HG02798 (cell line): ENCODE results near the gene FHL2.
"Not testable (repeated sequence)": the region's sequence is repeated elsewhere in the genome, so short reads cannot be mapped to it uniquely, and the experiment has no call there.

Experiments
- ATAC-seq: cut with Tn5 transposase; IDR thresholded peaks from one replicate; pipeline ENCODE4 v1.9.1; 2021; ENCODE audit warnings: mild to moderate bottlenecking; ENCODE audit not compliant: unreplicated experiment, poor library complexity

FHL2 gene

DNA sequence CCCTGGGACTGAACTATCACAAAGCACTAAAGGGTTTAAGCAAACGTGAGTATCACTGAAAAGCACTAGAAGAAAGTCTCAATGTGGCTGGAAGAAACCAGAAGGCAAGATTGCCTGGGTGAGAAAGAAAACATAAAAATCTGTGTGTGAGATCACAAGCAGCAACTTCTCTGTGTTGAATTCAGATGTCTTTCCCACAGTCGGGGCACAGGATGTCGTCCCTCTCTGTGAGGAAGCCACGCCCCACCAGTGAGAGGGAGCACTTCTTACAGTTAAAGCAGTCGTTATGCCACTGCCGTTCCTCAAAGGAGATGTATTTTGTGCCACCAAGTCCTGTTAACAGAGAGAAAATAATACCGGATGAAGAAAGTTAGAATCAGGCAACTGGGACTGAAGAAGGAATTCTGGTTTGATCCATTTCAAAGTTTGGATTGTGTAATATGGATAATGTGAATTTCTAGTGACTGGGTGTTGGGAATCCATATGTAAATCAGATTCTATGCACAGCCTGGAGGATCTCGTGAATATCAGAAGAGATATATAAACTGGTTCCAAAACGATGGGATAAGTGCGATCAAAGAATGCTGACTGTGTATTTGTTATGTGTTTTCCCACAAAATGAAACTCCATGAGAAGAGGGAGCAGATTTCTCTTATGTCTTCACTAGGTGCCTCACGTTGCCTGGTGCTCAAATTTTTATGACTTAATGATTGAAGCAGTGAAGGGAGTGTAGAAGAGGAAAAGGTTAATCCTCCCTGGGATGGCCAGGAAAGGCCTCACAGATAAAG, 37.6 kb downstream of the FHL2 start:
- ATAC-seq = no peak

DNA sequence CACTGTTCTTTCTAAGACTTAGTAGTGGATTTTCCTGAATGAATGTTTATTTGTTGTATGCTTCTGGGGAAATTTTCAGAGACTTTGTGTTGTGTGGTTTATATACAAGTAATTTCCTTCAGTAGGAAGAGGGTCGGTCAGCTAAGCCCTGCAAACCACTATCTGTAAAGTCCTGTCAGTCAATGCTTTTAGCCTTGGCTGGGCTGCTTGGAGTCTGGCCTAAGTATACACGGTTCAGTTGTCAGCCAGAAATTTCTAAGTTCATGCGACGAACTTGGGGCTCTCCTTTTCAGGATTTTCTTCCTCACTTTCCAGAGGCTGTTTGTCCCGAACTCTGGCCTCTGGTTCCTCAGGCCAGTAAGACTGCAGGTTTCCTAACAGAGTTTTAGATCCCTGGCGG, 40.3 kb downstream of the FHL2 start:
- ATAC-seq = no peak

DNA sequence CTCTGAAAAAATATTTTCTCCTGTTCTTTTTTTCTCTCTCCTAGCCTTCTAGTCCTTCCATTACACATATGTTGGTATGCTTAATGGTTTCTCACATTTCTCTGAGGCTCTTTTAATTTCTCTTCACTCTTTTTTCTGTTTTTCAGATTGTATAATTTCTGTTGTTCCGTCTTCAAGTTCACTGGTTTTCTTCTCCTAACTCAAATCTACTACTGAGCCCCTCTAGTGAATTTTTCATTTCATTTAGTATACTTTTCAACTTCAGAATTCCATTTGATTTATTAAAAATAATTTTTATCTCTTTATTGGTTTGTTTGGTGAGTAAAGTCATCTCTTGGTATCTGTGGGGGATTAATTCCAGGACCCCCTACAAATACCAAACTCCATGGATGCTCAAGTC, 41.7 kb downstream of the FHL2 start:
- ATAC-seq = no peak

DNA sequence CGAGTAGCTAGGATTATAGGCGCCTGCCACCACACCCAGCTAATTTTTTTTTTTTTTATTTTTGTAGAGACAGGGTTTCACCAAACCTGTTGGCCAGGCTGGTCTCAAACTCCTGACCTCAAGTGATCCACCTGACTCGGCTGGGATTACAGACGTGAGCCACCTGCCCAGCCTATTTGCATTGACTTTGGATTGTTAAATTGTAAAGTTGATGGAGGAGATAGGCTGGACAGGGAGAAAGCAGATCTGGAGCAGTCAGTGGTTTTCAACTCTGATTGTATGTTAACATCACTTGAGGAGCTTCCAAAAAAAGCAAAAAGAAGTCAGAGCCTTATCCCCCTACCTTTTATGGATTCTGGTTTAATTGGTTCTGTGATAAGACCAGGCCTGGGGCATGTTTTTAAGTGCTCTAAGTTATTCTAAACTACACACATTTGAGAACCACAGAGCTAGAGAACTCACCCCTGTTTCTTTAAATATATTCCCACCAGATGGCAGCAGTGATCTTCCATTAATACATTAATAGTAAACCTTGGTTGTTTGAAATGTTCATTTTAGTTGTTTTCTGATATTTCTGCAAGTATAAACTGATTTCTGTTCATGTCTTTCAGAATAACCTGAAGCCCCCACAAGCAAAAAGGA, 54.0 kb downstream of the FHL2 start:
- ATAC-seq = no peak

DNA sequence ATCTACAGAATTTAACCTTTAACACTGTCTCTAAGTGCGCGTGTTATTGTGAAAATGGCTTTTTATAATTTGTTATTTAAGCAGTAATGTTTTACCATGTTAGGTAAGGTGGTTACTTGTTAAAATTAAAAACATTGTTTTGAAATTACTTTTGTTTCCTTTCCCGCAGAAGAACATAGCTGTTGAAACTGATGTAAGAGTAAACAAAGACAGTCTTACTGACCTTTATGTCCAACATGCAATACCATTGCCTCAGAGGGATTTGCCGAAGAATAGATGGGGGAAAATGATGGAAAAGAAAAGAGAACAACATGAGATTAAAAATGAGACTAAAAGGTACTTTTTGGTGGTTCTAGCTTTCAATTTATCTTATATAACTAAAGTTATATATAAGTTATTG, 59.4 kb downstream of the FHL2 start:
- ATAC-seq = no peak

DNA sequence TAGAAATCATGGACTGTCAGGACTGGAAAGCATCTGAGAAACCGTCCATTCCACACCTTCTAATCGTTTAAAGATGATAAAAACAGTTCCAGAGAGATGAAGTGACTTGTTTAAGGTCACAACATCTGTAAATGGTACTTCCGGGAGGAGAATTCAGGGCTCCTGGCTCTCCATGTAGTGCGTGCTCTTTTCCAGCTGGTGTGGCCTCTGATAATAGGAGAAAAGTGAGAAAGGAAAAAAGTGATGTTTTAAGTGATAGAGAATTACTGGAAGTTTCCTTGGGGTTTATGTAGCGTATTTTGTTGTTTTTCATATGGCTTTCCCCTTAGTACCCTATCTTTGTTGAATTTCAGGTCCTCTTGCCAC, 60.8 kb downstream of the FHL2 start:
- ATAC-seq = peak; percentile 10

DNA sequence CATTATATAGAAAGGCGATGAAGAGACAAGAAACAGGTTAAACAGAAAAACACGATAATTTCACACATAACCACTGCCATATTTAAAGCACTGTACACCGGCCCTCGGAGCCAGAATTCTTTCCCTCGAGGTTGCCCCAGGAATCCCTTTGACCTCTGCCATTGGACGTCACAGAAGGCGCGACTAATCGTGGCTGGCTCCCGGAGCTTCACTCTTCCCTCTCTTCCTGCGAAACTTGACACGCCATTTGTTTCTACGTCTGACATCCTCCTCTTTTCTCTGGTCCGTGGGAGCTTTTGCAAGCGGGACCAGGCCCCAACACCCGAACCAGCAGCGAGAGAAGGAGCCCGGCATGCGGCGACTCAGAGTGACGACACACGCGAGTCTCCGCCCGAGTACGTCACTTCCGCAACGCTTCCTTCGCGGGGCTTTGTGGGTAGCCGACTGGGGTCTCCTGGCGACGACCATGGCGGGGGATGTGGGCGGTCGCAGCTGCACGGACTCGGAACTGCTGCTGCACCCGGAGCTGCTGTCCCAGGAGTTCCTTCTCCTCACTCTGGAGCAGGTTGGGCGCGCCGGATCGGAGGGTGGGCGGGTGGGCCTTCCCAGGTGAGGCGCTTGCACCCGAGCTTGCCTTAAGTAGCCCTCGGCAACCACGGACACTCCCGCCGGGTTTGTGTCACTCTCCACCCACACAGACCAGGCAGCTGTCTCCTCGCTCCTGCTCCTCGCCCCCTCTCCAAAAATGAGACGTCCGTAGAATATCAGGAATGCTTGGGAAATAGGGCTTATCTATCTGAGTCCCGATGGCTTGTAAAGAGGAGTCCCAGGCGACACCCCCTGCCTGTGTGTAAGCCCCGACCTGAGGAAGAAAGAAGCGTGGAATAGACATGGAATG, 61.5 kb downstream of the FHL2 start, which contains the start of gene C2orf49:
Gene C2orf49 (plus strand): TSS at position 419 of the 898 bp plus-strand sequence. CDS start 48 bp downstream, at position 467.
- ATAC-seq = peak; percentile 95

DNA sequence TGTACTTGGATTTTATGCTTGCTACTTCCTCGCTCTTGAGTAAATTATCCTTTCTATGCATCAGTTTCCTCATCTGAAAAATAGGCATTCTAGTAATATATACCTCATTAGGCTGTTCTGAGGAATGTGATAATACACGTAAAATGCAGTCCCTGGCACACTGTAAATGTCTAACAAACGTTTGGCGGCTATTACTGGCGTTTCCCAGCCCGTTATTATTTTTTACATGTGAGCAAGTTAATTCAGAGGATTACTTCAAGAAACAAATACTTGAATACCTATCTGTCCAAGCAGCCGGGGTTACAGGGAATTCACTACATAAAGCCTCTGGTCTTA, 62.1 kb downstream of the FHL2 start:
- no peak for ATAC-seq

DNA sequence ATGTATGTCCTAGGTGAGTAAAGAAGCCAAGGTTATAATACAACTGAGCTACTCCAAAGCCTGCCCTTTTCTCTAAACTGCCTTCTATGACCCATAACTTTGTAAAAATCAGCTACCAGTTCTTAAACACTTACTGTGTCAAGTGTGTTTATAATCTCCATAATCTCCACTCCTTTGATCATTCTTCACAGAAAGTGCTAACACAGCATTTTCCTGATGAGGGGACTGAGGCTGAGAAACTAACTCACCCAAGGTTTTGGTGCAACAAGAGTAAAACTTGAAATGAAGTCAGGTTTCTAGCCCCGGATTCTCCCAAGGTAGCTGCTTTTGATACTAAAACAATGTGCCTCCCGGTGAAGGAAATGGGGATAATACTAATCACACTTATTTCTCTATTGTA, 63.4 kb downstream of the FHL2 start:
- no peak for ATAC-seq

DNA sequence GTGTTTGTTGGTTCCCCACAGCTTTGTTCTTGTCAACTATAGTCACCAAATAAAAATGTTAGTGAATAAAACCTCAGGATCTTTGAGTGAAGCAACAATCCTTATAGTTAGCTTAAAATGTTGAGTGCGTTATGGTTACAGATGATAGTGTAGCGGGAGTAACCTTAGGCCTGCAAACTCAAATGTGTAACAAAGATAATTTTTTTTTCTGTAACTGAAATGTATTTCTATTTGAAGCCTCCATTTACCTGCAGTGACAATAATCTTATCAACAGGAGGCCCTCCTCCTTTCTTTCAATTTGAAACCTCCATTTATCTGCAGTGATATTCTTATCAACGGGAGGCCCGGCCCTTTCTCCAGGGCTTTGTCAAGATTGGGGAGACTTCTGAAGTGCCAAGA, 64.6 kb downstream of the FHL2 start:
- ATAC-seq = no peak

DNA sequence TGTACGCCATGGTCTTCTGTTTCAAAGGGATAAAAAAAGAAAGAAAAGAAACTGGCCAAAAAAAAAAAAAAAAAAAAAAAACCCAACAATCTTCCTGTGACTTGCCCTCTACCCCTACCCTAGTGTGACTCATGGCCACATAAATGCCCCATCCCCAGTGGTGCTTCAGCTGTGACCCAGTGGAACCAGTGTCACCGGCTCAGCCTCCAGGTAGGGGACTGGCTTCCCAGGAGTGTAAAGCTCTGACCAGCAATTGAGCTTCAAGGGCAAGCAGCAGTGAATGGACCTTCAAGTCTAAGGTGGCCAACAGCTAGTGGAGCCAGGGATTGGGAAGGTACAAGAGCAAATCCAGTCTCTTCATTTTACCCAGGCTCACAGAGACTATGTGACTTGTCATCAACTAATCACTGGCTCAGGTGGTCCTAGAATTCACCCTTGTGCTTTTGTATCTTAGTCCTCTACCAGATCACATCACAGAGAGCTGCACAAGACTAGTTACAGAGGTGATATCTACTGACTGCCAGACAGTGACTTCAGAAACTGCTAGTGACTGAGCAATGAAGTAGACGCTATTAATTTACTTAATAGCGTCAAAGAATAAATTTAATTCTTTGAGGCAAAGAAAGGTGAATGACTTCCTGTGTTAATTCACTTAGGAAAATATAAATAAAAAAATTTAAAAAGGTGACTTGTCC, 68.0 kb downstream of the FHL2 start:
- no peak for ATAC-seq

DNA sequence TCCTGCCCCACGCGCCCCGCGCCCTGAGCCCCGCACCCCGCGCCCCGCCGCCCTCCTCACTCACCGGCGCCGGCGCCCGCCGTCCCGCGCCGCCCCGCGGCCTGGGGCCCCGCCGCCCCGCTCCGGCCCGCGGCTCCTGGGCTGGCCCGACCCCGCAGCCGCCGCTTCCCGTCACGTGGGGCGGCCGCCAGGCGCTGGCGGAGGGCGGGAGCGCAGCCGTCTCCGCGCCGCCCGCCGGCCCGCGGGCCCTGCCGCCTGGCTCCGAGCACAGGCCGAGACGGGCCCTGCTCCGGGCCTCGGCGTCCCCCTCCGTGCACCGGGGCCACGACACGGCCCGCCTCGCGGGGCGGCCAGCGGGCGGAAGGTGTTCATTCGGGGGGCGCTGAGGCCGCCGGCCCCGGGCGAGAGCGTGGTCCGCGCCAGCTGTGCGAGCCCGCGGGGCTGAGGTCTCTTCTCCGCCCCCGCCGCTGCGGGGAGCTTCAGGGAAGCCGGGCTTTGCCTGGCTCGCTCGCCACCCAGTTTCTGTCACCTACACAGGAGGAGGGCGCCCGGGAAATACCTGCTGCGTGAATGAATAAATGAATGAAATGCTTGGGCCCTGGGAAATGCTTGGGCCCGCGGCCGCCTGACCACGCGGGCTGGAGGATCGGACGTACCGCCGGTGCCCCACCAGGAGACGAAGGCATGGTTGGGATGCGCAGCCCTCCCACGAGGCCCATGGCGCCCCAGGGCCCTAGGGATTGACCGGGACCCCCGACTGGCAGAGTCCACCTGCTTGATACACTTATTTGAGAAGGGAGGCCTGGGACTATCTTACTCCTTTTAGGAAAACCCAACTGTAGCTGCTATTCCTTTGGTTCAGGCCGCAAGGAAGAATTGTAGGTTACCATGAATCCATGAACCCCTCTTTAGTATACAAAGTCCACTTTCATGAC, 69.0 kb downstream of the FHL2 start, which contains the start of gene TGFBRAP1:
Gene TGFBRAP1 (minus strand): TSS at position 175 of the 935 bp plus-strand sequence. CDS start 21,434 bp downstream, outside the sequence.
- ATAC-seq = peak; percentile 90

DNA sequence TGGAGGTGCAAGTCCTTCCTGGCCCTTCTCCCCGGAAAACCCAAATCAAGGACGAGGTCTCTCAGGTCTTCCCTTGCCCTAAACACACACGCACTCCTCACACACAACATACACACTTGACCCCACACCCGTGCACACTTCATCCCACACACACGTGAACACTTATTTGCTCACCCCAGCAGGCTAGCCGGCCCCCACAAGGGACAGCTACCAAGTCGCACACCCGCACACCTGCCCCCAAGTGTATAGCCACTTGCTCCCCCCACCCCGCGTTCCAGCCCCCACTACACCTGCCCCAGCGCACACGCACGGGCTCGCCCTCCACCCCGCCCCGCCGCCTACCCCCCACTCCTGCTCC, 69.7 kb downstream of the FHL2 start:
- peak; percentile 8 for ATAC-seq

DNA sequence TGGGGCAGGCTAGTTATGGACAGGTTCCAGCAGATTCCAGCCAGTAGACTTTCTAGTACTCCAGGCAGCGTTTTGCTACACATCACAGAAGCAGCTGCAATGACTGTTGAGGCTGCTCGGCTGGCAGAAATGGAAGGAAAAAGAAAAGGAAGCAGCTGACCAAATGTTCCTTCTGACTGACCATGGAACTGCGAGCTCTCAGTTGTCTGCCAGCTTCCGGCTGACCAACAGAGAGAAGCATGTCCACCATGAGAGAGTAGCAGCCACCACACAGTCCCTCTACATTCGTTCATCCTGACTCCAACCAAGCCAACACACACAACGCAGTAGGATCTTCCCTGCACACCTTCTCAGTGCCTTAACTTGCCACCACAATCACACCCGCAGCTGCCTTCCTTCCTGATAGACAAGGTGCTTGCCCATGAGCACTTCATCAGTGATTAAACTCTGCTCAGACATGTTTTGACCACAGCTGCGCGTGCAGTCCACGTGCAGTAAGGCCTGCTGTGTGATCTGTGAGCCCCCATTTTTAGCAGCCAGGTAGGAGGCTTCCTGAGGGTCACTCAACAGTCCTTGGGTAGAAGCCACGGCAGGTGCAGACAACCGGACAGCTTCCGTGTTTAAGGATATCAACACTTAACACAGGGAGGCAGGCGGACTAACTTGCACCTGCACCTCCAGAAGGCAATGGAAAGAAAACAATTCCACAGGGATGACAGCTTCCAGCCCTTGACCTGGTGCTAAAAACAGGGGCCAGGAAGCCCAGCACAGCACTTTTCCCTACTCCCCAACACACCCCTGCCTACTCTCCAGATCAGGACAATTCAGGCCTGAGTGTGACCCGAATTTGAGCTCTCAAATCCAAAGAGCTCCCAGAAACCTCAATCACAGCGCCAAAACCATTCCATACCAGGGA, 70.3 kb downstream of the FHL2 start:
- ATAC-seq = peak; percentile 21

DNA sequence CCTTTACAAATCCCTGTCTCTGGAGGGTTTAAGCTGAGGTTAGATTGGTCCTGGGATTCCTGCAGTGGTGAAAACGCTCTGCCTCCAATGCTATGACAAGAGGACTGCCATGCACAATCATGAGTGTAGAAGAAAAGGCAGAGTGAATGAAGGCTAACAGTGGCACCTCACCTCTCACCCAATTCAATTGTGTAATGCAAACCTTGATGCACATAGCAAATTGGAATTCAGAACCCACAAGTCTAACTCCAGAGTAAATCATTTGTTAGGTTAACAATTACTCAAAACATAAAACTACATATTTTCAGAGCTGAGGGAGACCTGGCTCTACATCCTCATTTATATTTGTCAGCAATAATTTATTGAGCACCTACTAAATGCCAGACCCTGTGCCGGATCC, 71.2 kb downstream of the FHL2 start:
- no peak for ATAC-seq

DNA sequence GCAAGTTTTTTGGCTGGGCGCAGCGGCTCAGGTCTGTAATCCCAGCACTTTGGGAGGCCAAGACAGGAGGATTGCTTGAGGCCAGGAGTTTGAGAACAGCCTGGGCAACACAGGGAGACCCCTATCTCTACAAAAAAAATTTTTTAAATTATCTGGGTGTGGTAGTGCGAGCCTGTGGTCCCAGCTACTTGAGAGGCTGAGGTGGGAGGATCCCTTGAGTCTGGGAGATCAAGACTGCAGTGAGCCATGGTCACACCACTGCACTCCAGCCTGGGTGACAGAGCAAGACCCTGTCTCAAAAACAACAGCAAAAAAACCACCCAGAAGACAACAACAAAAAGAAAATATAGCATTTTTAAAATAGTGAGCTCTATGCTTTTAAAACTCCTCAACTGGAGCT, 71.6 kb downstream of the FHL2 start:
- not testable (repeated sequence) for ATAC-seq

DNA sequence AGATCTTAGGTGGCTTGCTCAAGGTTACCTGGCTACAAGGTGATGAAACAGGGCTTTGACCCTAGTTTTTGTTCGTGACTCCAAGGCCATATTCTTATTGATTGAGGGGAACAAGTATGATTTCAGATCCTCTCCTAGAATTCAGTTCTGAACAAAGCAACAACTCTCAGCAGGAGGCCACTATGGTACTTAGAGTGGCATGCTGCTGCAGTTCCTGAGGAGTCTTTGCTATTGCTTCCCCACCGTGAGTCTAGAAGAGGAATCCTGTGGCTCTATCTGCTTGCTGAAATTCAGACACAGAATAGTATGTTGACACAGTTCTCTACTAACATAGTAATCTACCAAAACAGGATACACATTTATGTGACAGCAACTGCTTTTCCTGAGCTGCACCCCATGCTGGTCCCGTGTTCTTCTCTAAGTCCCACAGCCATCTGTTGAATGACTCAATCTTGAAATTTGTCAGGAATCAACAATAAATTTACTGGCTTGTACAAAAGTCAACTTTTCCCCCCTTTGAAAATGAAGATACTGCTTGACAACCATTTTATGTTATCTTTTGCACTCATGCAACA, 73.4 kb downstream of the FHL2 start:
- ATAC-seq = no peak

DNA sequence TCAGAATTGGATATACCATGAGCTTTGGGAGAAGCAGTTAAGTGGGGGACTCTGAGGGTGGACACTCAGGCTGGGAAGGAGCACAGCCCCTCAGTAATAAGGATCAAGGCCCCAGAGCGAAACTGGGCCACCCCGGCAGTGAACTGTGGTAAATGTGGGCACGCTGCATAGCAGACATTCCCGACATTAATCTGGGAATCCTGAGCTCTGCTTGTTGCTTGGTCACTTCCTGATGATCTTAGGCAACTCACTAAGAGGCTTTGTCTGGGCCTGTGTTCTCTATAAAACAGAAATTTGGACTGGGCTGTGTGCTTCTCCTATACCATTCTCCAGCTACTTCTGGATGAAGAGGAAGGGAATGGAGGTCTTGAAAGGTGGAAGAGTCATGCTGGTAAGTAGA, 74.1 kb downstream of the FHL2 start:
- ATAC-seq = no peak
